ENCODE results near the gene MGMT.

Gene MGMT

DNA sequence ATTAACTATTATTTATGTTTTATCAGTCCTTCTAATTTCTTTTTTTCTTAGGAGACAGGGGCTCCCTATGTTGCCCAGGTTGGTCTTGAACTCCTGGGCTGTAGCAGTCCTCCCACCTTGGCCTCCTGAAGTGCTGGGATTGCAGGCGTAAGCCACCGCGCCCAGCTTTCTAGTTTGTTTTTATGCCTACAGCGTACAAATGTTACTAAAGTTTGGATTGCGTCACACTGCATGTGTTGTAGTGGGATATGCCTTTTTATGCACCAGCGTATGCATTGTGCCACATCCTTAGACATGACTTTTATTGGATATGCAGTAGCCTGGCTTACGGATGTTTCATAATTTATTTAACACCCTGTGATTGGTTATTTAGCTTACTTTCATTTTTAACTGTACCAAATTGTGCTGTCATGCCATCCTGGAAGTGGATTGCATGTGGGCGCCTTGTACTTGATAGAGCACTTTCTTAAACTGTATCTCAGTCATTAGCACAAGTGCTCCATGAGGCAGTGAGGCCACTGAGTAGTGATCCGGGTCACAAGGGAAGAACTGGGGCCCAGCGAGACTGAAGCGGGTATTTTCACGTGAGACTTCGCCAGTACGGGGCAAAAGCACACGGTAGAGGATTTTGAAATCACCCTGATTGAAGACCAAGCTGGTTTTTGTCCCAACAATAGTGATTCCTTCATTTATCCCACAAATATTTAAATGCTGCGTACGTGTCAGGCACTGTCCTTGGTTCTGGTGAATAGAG lies 165.0 kb downstream of the MGMT start:
- POLR2A ChIA-PET, result no interaction called here
- TF ChIP-seq, protein P1, sequence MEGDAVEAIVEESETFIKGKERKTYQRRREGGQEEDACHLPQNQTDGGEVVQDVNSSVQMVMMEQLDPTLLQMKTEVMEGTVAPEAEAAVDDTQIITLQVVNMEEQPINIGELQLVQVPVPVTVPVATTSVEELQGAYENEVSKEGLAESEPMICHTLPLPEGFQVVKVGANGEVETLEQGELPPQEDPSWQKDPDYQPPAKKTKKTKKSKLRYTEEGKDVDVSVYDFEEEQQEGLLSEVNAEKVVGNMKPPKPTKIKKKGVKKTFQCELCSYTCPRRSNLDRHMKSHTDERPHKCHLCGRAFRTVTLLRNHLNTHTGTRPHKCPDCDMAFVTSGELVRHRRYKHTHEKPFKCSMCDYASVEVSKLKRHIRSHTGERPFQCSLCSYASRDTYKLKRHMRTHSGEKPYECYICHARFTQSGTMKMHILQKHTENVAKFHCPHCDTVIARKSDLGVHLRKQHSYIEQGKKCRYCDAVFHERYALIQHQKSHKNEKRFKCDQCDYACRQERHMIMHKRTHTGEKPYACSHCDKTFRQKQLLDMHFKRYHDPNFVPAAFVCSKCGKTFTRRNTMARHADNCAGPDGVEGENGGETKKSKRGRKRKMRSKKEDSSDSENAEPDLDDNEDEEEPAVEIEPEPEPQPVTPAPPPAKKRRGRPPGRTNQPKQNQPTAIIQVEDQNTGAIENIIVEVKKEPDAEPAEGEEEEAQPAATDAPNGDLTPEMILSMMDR (IDR thresholded peaks at IDR 0.05; ENCODE audit: control extremely low read depth, extremely low read depth, low read depth, missing control alignments), result no peak
- CTCF ChIA-PET, result interaction anchor here (1.0 kb wide), 1 partner anchor 16 kb away, joined by 3 read pairs; no protein-coding TSS in a partner anchor
- no peak for DNase-seq (ENCODE audit: extremely low spot score)

DNA sequence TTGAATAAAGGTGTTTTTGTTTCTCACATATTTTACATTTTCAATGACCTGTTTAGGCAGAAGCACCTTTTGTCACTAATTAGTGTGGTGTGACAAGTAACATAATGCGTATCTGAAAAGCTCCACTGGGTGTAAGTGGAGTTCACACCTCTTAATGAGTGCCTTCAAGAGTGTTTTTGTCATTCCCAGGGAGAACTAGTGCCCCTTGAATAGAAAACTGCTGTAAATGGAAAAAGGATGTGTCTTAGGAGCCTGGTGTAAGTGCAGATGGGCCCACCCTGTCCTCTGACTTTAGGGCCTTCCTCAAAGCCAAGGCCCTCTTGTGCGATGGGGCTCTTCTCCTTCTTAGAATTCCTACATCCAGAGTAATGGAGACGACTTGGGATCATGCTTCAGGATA lies 170.0 kb downstream of the MGMT start:
- TF ChIP-seq, protein P1 (IDR thresholded peaks at IDR 0.05; ENCODE audit: control extremely low read depth, extremely low read depth, low read depth, missing control alignments), result no peak
- ChIA-PET POLR2A (no interaction called here), CTCF (interaction anchor here (1.3 kb wide), 1 partner anchor 10 kb away, joined by 3 read pairs; no protein-coding TSS in a partner anchor)
- no peak for DNase-seq (ENCODE audit: extremely low spot score)

DNA sequence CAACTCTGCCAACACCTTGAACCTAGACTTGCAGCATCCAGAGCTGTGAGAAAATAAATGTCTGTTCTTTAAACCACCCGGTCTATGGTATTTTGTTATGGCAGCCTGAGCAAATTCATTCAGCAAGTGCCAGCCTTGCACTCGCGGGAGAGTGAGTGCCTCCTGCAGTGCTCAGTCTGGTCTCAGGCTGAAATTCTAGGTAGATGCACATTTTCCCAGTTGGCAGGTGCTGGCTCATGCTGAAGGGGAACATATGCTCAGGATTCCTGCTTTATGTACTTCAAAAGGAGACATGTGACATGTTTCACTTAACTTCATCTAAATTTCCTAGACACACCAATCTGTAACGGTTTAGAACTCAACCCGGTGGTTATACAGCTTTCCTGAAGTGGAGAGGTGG lies 170.8 kb downstream of the MGMT start:
- ChIA-PET POLR2A (no interaction called here), CTCF (interaction anchor here (0.8 kb wide), 1 partner anchor 34 kb away, joined by 4 read pairs; no protein-coding TSS in a partner anchor)
- no peak for DNase-seq (ENCODE audit: extremely low spot score)

GRCh38 chr10:129641351-129641750 lies 174.3 kb downstream of the MGMT start:
- DNase-seq (ENCODE audit: extremely low spot score), result no peak
- ChIA-PET POLR2A (no interaction called here), CTCF (interaction anchor here (1.0 to 1.9 kb wide), 3 partner anchors 14 to 125 kb away, joined by 3 to 5 read pairs (median 3); no protein-coding TSS in a partner anchor)
- TF ChIP-seq, protein P1 (IDR thresholded peaks at IDR 0.05; ENCODE audit: control extremely low read depth, extremely low read depth, low read depth, missing control alignments), result no peak

More for the DNA sequence above, 170.8 kb downstream of the MGMT start:
- TF ChIP-seq, protein P1 (IDR thresholded peaks at IDR 0.05; ENCODE audit: control extremely low read depth, extremely low read depth, low read depth, missing control alignments), result no peak

DNA sequence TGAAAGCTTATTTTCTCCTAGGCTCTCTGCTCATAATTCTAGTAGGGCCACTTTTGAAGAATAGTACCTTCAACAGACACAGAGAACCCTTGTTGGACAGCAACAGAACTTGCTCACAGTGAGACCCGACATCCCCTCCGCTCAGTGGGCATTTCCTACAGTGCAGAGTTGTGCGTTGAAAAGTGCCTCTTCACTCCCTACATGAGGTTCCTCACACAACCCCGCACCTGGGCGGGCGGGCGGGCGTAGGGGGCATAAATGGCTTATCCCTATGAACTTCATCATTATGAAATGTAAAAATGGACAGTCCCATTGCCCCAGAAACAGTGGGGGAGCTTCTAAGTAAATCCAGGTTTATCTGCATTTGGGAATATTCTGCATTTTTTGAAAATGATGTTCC lies 174.9 kb downstream of the MGMT start:
- DNase-seq (ENCODE audit: extremely low spot score), result no peak
- TF ChIP-seq, protein P1 (IDR thresholded peaks at IDR 0.05; ENCODE audit: control extremely low read depth, extremely low read depth, low read depth, missing control alignments), result no peak
- ChIA-PET POLR2A (no interaction called here), CTCF (interaction anchor here (1.3 kb wide), 1 partner anchor 126 kb away, joined by 3 read pairs; no protein-coding TSS in a partner anchor)

- TF ChIP-seq, protein P1 (IDR thresholded peaks at IDR 0.05; ENCODE audit: control extremely low read depth, extremely low read depth, low read depth, missing control alignments), result no peak
- ChIA-PET CTCF (no interaction called here), POLR2A (no interaction called here)
- no peak for DNase-seq (ENCODE audit: extremely low spot score)
These were observed 175.4 kb downstream of the MGMT start for GRCh38 chr10:129642427-129642826.

All from GM10248 (cell line).